HG02840 (cell line): ENCODE results near the gene PLA2G4A.
"Not testable (repeated sequence)": the region's sequence is repeated elsewhere in the genome, so short reads cannot be mapped to it uniquely, and the experiment has no call there.

Experiments used
- ATAC-seq: cut with Tn5 transposase; IDR thresholded peaks from one replicate; pipeline ENCODE4 v1.9.1; 2021; ENCODE audit warnings: mild to moderate bottlenecking, moderate library complexity, moderate number of reproducible peaks; ENCODE audit not compliant: unreplicated experiment, low FRiP score

PLA2G4A gene

GRCh38 chr1:186903374-186904136 lies 74.8 kb downstream of the PLA2G4A start:
- no peak for ATAC-seq

- ATAC-seq = no peak
Observed at GRCh38 chr1:186904361-186904760, 75.6 kb downstream of the PLA2G4A start.

- ATAC-seq = no peak
Observed at GRCh38 chr1:186905561-186905960, 76.8 kb downstream of the PLA2G4A start.

- no peak for ATAC-seq
Observed at GRCh38 chr1:186915555-186915954, 86.8 kb downstream of the PLA2G4A start.

GRCh38 chr1:186917106-186917786 lies 88.5 kb downstream of the PLA2G4A start:
- ATAC-seq = not testable (repeated sequence)

GRCh38 chr1:186921386-186921785 lies 92.6 kb downstream of the PLA2G4A start:
- ATAC-seq = not testable (repeated sequence)

- ATAC-seq = not testable (repeated sequence)
Observed at GRCh38 chr1:186922814-186923213, 94.1 kb downstream of the PLA2G4A start.

- no peak for ATAC-seq
Observed at GRCh38 chr1:186923486-186923885, 94.7 kb downstream of the PLA2G4A start.

- no peak for ATAC-seq
Observed at GRCh38 chr1:186925881-186926669, 97.3 kb downstream of the PLA2G4A start.

GRCh38 chr1:186927884-186928283 lies 99.1 kb downstream of the PLA2G4A start:
- ATAC-seq = no peak

GRCh38 chr1:186930238-186930637 lies 101.5 kb downstream of the PLA2G4A start:
- no peak for ATAC-seq

GRCh38 chr1:186937016-186937670 lies 108.4 kb downstream of the PLA2G4A start:
- no peak for ATAC-seq

- no peak for ATAC-seq
Observed at GRCh38 chr1:186943891-186944686, 115.3 kb downstream of the PLA2G4A start.

- no peak for ATAC-seq
Observed at GRCh38 chr1:186945146-186945545, 116.4 kb downstream of the PLA2G4A start.

GRCh38 chr1:186948535-186948934 lies 119.8 kb downstream of the PLA2G4A start:
- no peak for ATAC-seq

- no peak for ATAC-seq
Observed at GRCh38 chr1:186949173-186949572, 120.4 kb downstream of the PLA2G4A start.

GRCh38 chr1:186950547-186950946 lies 121.8 kb downstream of the PLA2G4A start:
- ATAC-seq = no peak

- no peak for ATAC-seq
Observed at GRCh38 chr1:186953876-186954275, 125.1 kb downstream of the PLA2G4A start.

- no peak for ATAC-seq
Observed at GRCh38 chr1:186957314-186957713, 128.6 kb downstream of the PLA2G4A start.

- ATAC-seq = no peak
Observed at GRCh38 chr1:186958520-186958919, 129.8 kb downstream of the PLA2G4A start.
